Keratinocyte (primary cell): ENCODE results near the gene BCL11B. TPM values are rescaled to one million over a fixed set of nuclear protein-coding genes. Genes with fewer than 3 reads are reported as not detected.
A peak's percentile ranks its signal among the peaks of the same experiment; 100 is the strongest.

Experiments
- DNase-seq: peaks from one replicate; pipeline ENCODE4 v3.0.0-alpha.2; 2011; ENCODE audit warnings: low read depth, missing footprints, low spot score
- FAIRE-seq: peaks from 2 replicates; lab custom pipeline; 2011; peaks lifted over from hg19 to GRCh38; lab: Jason Lieb, UNC
- H2AFZ ChIP-seq: 2 replicates; pipeline ENCODE4 v1.6.0; 2012; ENCODE audit warnings: low read length, control low read depth, inconsistent platforms; ENCODE audit not compliant: control insufficient read depth
- H3K27ac ChIP-seq: 2 replicates; pipeline ENCODE4 v1.5.1; 2011; ENCODE audit warnings: low read length; ENCODE audit not compliant: control insufficient read depth, insufficient read depth
- H3K27me3 ChIP-seq: 3 replicates; pipeline ENCODE4 v1.6.0; 2011; ENCODE audit warnings: low read length; ENCODE audit not compliant: control insufficient read depth, insufficient read depth; ENCODE audit errors: extremely low read depth
- H3K36me3 ChIP-seq, 2 experiments: 2 replicates in 1 of 2; 3 replicates in 1 of 2; pipeline ENCODE4 v1.5.1; 2011; ENCODE audit warnings: low read length in 2 of 2, mild to moderate bottlenecking in 1 of 2; ENCODE audit not compliant: control insufficient read depth in 2 of 2, insufficient read depth in 2 of 2; ENCODE audit errors: extremely low read depth in 1 of 2
- H3K4me1 ChIP-seq: 3 replicates; pipeline ENCODE4 v1.5.1; 2011; ENCODE audit warnings: low read length; ENCODE audit not compliant: control insufficient read depth, insufficient read depth; ENCODE audit errors: extremely low read depth
- H3K4me2 ChIP-seq: 3 replicates; pipeline ENCODE4 v1.6.0; 2011; ENCODE audit warnings: low read depth, low read length; ENCODE audit not compliant: control insufficient read depth, insufficient read depth; ENCODE audit errors: extremely low read depth
- H3K4me3 ChIP-seq, 3 experiments: fragments of 200-600 bp in 1 of 3; sonication (generic) in 1 of 3; 2 replicates in 2 of 3; 3 replicates in 1 of 3; pipeline ENCODE4 v1.5.1; 2011 to 2016; ENCODE audit warnings: low read length in 3 of 3, mild to moderate bottlenecking in 3 of 3, control low read depth in 2 of 3, inconsistent platforms in 1 of 3, low read depth in 1 of 3, mixed read lengths in 1 of 3, mixed run types in 1 of 3, moderate library complexity in 1 of 3; ENCODE audit not compliant: control insufficient read depth in 2 of 3, insufficient read depth in 2 of 3; ENCODE audit errors: extremely low read depth in 1 of 3
- H3K79me2 ChIP-seq: 2 replicates; pipeline ENCODE4 v1.6.0; 2012; ENCODE audit warnings: low read length; ENCODE audit not compliant: control insufficient read depth, insufficient read depth
- H3K9ac ChIP-seq: 3 replicates; pipeline ENCODE4 v1.6.0; 2011; ENCODE audit warnings: low read length; ENCODE audit not compliant: control insufficient read depth, insufficient read depth; ENCODE audit errors: extremely low read depth
- H3K9me1 ChIP-seq: 3 replicates; pipeline ENCODE4 v1.6.0; 2011; ENCODE audit warnings: low read length; ENCODE audit not compliant: control insufficient read depth, insufficient read depth; ENCODE audit errors: extremely low read depth
- H3K9me3 ChIP-seq: 2 replicates; pipeline ENCODE4 v1.5.1; 2012; ENCODE audit warnings: low read depth, low read length; ENCODE audit not compliant: control insufficient read depth
- H4K20me1 ChIP-seq: 3 replicates; pipeline ENCODE4 v1.6.0; 2011; ENCODE audit warnings: low read length; ENCODE audit not compliant: control insufficient read depth, insufficient read depth; ENCODE audit errors: extremely low read depth
- EZH2 ChIP-seq: IDR thresholded peaks from one replicate; pipeline ENCODE4 v1.6.1; 2012; ENCODE audit warnings: inconsistent platforms, mild to moderate bottlenecking, low read length, moderate library complexity
- dilution Hi-C: fragments of 300-500 bp; cut with MboI; formaldehyde crosslinking; loops from one replicate; pipeline ENCODE4 v1.7.0; 2020; ENCODE audit warnings: low sequenced_read_pairs; ENCODE audit not compliant: extremely low pct_ligation_motif_present
- polyA plus RNA-seq, 5 experiments: library from polyadenylated mRNA; depleted of rRNA in 3 of 5; stranded (reverse) in 3 of 5; stranded (forward) in 1 of 5; unstranded in 1 of 5; fragments of >200 nt; gene quantifications; 1 replicate in 1 of 5; 2 replicates in 3 of 5; 3 replicates in 1 of 5; pipeline versions ENCODE4 v1.2.1 to v1.2.3, GENCODE V29; 2011 to 2012; ENCODE audit warnings: missing spikeins in 2 of 5, low read depth in 1 of 5, low replicate concordance in 1 of 5
- TF ChIP-seq, protein P1 (sequence below), 3 experiments: IDR thresholded peaks in 1 of 3; conservative IDR thresholded peaks in 1 of 3; optimal IDR thresholded peaks in 1 of 3; 2 replicates in 2 of 3; 3 replicates in 1 of 3; pipeline versions ENCODE3 to v1.5.1; 2011; ENCODE audit warnings: low read length in 3 of 3, mild to moderate bottlenecking in 3 of 3, moderate library complexity in 2 of 3, control low read depth in 1 of 3, inconsistent platforms in 1 of 3; ENCODE audit not compliant: insufficient read depth in 2 of 3; ENCODE audit errors: extremely low read depth in 1 of 3

BCL11B gene
- polyA plus RNA-seq, 1 donor (not counting 4 experiments of a cell fraction or from before 2014, with no cell fraction given), result 5.2 TPM

DNA sequence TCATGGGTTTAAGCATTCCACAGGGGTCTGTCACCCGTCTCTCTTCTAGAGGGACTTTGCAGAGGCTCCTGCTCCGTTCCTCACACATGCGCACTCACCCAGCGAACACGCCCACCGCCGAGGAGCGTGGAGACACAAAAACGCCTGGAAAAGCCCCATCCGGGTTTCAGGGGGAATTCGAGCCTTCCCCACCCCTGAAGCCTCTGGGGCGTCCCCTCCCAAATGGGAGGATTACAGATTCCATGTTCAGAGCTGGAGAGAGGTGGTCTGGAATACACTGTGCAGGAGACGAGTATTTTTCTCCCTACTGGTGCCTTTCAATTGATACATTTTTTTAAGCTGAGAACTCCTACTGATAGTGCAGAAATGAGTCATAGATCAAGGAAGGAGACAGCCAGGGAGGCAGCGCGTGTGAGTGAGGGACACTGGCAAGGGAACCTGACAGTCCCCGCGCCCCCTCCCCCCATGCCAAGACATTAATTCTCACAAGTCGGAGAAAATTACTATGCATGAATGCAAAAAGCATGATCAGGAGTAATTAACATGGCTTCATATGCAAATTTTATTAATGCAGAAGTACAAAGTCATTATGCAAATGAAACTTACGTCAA is 36.9 kb downstream of the BCL11B start:
- H3K4me3 ChIP-seq, result peak overlapping the region in 2 of 3 experiments; percentile 48 to 59
- peak overlapping the region; percentile 49 for H3K27ac ChIP-seq
- no peak overlapping the region for H2AFZ ChIP-seq
- DNase-seq (no peak), FAIRE-seq (peak; percentile 69)
- H3K79me2 ChIP-seq, result peaks cover 88% of the 10 kb centered on the region
- H3K4me1 ChIP-seq, result peaks cover 36% of the 10 kb centered on the region
- dilution Hi-C loops, result no loop called here
- no peak for TF ChIP-seq EZH2
- TF ChIP-seq, protein P1, sequence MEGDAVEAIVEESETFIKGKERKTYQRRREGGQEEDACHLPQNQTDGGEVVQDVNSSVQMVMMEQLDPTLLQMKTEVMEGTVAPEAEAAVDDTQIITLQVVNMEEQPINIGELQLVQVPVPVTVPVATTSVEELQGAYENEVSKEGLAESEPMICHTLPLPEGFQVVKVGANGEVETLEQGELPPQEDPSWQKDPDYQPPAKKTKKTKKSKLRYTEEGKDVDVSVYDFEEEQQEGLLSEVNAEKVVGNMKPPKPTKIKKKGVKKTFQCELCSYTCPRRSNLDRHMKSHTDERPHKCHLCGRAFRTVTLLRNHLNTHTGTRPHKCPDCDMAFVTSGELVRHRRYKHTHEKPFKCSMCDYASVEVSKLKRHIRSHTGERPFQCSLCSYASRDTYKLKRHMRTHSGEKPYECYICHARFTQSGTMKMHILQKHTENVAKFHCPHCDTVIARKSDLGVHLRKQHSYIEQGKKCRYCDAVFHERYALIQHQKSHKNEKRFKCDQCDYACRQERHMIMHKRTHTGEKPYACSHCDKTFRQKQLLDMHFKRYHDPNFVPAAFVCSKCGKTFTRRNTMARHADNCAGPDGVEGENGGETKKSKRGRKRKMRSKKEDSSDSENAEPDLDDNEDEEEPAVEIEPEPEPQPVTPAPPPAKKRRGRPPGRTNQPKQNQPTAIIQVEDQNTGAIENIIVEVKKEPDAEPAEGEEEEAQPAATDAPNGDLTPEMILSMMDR (optimal IDR thresholded peaks at IDR 0.05 in 1 of 3, IDR thresholded peaks at IDR 0.05 in 1 of 3, conservative IDR thresholded peaks at IDR 0.05 in 1 of 3; ENCODE audit: extremely low read depth in 1 of 3, insufficient read depth in 2 of 3, low read length in 3 of 3), result no peak
- H3K36me3 ChIP-seq, result peaks cover 12 to 17% of the 10 kb centered on the region in 2 experiments
- peaks cover 5% of the 10 kb centered on the region for H3K9me3 ChIP-seq
- peak overlapping the region; percentile 68 for H3K4me2 ChIP-seq
- H3K9me1 ChIP-seq, result no peaks in the 10 kb centered on the region
- H3K9ac ChIP-seq, result no peak overlapping the region
- H4K20me1 ChIP-seq, result no peaks in the 10 kb centered on the region
- H3K27me3 ChIP-seq, result no peaks in the 10 kb centered on the region

DNA sequence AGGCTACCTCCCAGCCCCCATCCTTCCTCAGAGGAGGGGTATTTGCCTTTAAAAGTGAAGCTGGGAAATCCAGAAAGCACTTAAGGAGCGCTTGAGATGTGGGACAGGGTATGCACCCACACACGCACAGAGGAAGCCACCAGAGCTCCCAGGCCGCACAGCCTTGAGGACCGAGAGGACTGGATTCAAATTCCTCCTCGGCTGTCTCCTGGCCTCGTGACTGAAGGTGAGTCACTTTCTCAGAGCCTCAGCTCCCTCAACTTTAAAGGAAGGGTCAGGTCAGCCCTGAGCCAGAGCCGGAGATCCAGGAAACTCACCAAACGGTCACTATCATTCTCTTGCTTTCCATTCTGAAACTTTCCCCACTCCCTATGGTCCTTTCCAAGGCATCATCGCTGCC is 37.6 kb downstream of the BCL11B start:
- peaks cover 14 to 18% of the 10 kb centered on the region in 2 experiments for H3K36me3 ChIP-seq
- H3K9me3 ChIP-seq, result peaks cover 5% of the 10 kb centered on the region
- peak overlapping the region; percentile 68 for H3K4me2 ChIP-seq
- H3K9ac ChIP-seq, result no peak overlapping the region
- peaks cover 92% of the 10 kb centered on the region for H3K79me2 ChIP-seq
- peaks cover 29% of the 10 kb centered on the region for H3K4me1 ChIP-seq
- H2AFZ ChIP-seq, result no peak overlapping the region
- dilution Hi-C loops, result no loop called here
- H3K27me3 ChIP-seq, result no peaks in the 10 kb centered on the region
- no peak for DNase-seq
- no peak for TF ChIP-seq EZH2
- TF ChIP-seq, protein P1 (optimal IDR thresholded peaks at IDR 0.05 in 1 of 3, IDR thresholded peaks at IDR 0.05 in 1 of 3, conservative IDR thresholded peaks at IDR 0.05 in 1 of 3; ENCODE audit: extremely low read depth in 1 of 3, insufficient read depth in 2 of 3, low read length in 3 of 3), result no peak
- no peaks in the 10 kb centered on the region for H4K20me1 ChIP-seq
- FAIRE-seq, result peak; percentile 55
- H3K9me1 ChIP-seq, result no peaks in the 10 kb centered on the region
- peak overlapping the region; percentile 22 for H3K27ac ChIP-seq
- H3K4me3 ChIP-seq, result no peak overlapping the region
